ENCODE data around the gene RPL27A. TPM values are rescaled to one million over a fixed set of nuclear protein-coding genes. Genes with fewer than 3 reads are reported as not detected.
A peak's percentile ranks its signal among the peaks of the same experiment; 100 is the strongest.

Gene RPL27A
- total RNA-seq, 1 donor from 2014 or later: 1,130 TPM

GRCh38 chr11:8720868-8721608, 38.4 kb downstream of the RPL27A start:
- no peak for DNase-seq (ENCODE audit: low read depth in 2 of 2)

GRCh38 chr11:8721609-8722500, 39.3 kb downstream of the RPL27A start:
- no peak for DNase-seq (ENCODE audit: low read depth in 2 of 2)

GRCh38 chr11:8722809-8723208, 40.2 kb downstream of the RPL27A start:
- DNase-seq (ENCODE audit: low read depth in 2 of 2): no peak

- DNase-seq (ENCODE audit: low read depth in 2 of 2): no peak
These were observed 41.1 kb downstream of the RPL27A start for GRCh38 chr11:8723711-8724110.

GRCh38 chr11:8724682-8725081, 42.1 kb downstream of the RPL27A start:
- DNase-seq (ENCODE audit: low read depth in 2 of 2): no peak

GRCh38 chr11:8726395-8726794, 43.8 kb downstream of the RPL27A start:
- no peak for DNase-seq (ENCODE audit: low read depth in 2 of 2)

GRCh38 chr11:8728563-8728962, 46.0 kb downstream of the RPL27A start:
- DNase-seq (ENCODE audit: low read depth in 2 of 2): no peak

GRCh38 chr11:8729067-8729466, 46.5 kb downstream of the RPL27A start:
- DNase-seq (ENCODE audit: low read depth in 2 of 2): no peak

GRCh38 chr11:8729837-8730696, 47.5 kb downstream of the RPL27A start:
- no peak for DNase-seq (ENCODE audit: low read depth in 2 of 2)

GRCh38 chr11:8730697-8731020, 48.1 kb downstream of the RPL27A start:
- DNase-seq (ENCODE audit: low read depth in 2 of 2): no peak

- DNase-seq (ENCODE audit: low read depth in 2 of 2): no peak
These were observed 49.2 kb downstream of the RPL27A start for GRCh38 chr11:8731647-8732323.

- peak; percentile 30 to 37 for DNase-seq (ENCODE audit: low read depth in 2 of 2)
These were observed 49.7 kb downstream of the RPL27A start for GRCh38 chr11:8732324-8732670.

GRCh38 chr11:8732748-8733241, 50.2 kb downstream of the RPL27A start:
- DNase-seq (ENCODE audit: low read depth in 2 of 2): peak; percentile 71 to 76

GRCh38 chr11:8733852-8734251, 51.3 kb downstream of the RPL27A start:
- no peak for DNase-seq (ENCODE audit: low read depth in 2 of 2)

- DNase-seq (ENCODE audit: low read depth in 2 of 2): no peak
These were observed 52.5 kb downstream of the RPL27A start for GRCh38 chr11:8735094-8735493.

- no peak for DNase-seq (ENCODE audit: low read depth in 2 of 2)
These were observed 56.8 kb downstream of the RPL27A start for GRCh38 chr11:8739309-8739793.

Other genes with a start within 250 kb of the RPL27A start
- 0.65 and 0.99 TPM in 2 replicates for gene STK33, start 88.6 kb upstream of the RPL27A start, total RNA-seq
- gene TRIM66, start 127 bp upstream of the RPL27A start, total RNA-seq: 2.2 and 4.0 TPM in 2 replicates
- gene AKIP1, start 228.4 kb downstream of the RPL27A start, total RNA-seq: 22.4 and 23.2 TPM in 2 replicates